HG03095 (cell line): Measurements from ENCODE around the gene DMBT1.

Experiments used
- ATAC-seq: cut with Tn5 transposase; IDR thresholded peaks from one replicate; pipeline ENCODE4 v1.9.1; 2021; ENCODE audit warnings: moderate library complexity; ENCODE audit not compliant: unreplicated experiment

The DMBT1 gene

GRCh38 chr10:122643931-122644534, 83.5 kb downstream of the DMBT1 start:
- ATAC-seq: no peak

GRCh38 chr10:122646511-122647382, 86.2 kb downstream of the DMBT1 start:
- ATAC-seq: no peak

- no peak for ATAC-seq
Measured at GRCh38 chr10:122647383-122647968, 86.9 kb downstream of the DMBT1 start.

GRCh38 chr10:122648599-122649428, 88.3 kb downstream of the DMBT1 start:
- ATAC-seq: no peak

GRCh38 chr10:122649903-122650302, 89.3 kb downstream of the DMBT1 start:
- no peak for ATAC-seq

- no peak for ATAC-seq
Measured at GRCh38 chr10:122650331-122650730, 89.8 kb downstream of the DMBT1 start.

- no peak for ATAC-seq
Measured at GRCh38 chr10:122655524-122656307, 95.2 kb downstream of the DMBT1 start.

GRCh38 chr10:122656308-122656705, 95.8 kb downstream of the DMBT1 start:
- no peak for ATAC-seq

- ATAC-seq: no peak
Measured at GRCh38 chr10:122656741-122657140, 96.2 kb downstream of the DMBT1 start.

GRCh38 chr10:122657255-122657654, 96.7 kb downstream of the DMBT1 start:
- no peak for ATAC-seq

GRCh38 chr10:122657729-122658128, 97.2 kb downstream of the DMBT1 start:
- ATAC-seq: no peak

- ATAC-seq: no peak
Measured at GRCh38 chr10:122658356-122659049, 97.9 kb downstream of the DMBT1 start.

GRCh38 chr10:122659126-122659525, 98.6 kb downstream of the DMBT1 start:
- no peak for ATAC-seq

- no peak for ATAC-seq
Measured at GRCh38 chr10:122659651-122660050, 99.1 kb downstream of the DMBT1 start.

GRCh38 chr10:122660696-122661095, 100.1 kb downstream of the DMBT1 start:
- ATAC-seq: no peak

GRCh38 chr10:122662231-122662630, 101.7 kb downstream of the DMBT1 start:
- ATAC-seq: no peak

- no peak for ATAC-seq
Measured at GRCh38 chr10:122663516-122664130, 103.1 kb downstream of the DMBT1 start.

GRCh38 chr10:122664501-122664900, 103.9 kb downstream of the DMBT1 start:
- no peak for ATAC-seq

GRCh38 chr10:122665329-122665860, 104.8 kb downstream of the DMBT1 start:
- ATAC-seq: no peak
